Measurements from ENCODE around the gene OVCH1.

Gene OVCH1

GRCh38 chr12:29531471-29531870 is 34.0 kb upstream of the OVCH1 start:
- H3K9me2 ChIP-seq (replicated peaks; ENCODE audit: control insufficient read depth, low read length), result no peaks in the 10 kb centered on the region
- TF ChIP-seq EZH2phosphoT487 (IDR thresholded peaks at IDR 0.05; ENCODE audit: borderline replicate concordance, low read length), result no peak
- TF ChIP-seq, protein P1, sequence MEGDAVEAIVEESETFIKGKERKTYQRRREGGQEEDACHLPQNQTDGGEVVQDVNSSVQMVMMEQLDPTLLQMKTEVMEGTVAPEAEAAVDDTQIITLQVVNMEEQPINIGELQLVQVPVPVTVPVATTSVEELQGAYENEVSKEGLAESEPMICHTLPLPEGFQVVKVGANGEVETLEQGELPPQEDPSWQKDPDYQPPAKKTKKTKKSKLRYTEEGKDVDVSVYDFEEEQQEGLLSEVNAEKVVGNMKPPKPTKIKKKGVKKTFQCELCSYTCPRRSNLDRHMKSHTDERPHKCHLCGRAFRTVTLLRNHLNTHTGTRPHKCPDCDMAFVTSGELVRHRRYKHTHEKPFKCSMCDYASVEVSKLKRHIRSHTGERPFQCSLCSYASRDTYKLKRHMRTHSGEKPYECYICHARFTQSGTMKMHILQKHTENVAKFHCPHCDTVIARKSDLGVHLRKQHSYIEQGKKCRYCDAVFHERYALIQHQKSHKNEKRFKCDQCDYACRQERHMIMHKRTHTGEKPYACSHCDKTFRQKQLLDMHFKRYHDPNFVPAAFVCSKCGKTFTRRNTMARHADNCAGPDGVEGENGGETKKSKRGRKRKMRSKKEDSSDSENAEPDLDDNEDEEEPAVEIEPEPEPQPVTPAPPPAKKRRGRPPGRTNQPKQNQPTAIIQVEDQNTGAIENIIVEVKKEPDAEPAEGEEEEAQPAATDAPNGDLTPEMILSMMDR (IDR thresholded peaks at IDR 0.05; ENCODE audit: low read depth, low read length, poor library complexity, severe bottlenecking), result no peak
- H4K20me1 ChIP-seq (ENCODE audit: control insufficient read depth, insufficient read depth, low read depth, low read length), result no peaks in the 10 kb centered on the region

GRCh38 chr12:29530436-29530835 is 33.0 kb upstream of the OVCH1 start:
- Histone ChIP-seq H3K4me1 (ENCODE audit: control insufficient read depth, low read length) (no peaks in the 10 kb centered on the region), H3K4me3 (ENCODE audit: low read length) (no peak overlapping the region), H3K4me2 (ENCODE audit: low read length) (no peak overlapping the region), H4K20me1 (ENCODE audit: control insufficient read depth, insufficient read depth, low read depth, low read length) (no peaks in the 10 kb centered on the region), H3K36me3 (ENCODE audit: control insufficient read depth, low read length) (no peaks in the 10 kb centered on the region), H3K9me3 (ENCODE audit: control insufficient read depth, insufficient read depth, low read length) (no peaks in the 10 kb centered on the region), H3K9me2 (replicated peaks; ENCODE audit: control insufficient read depth, low read length) (no peaks in the 10 kb centered on the region), H3K27me3 (ENCODE audit: control insufficient read depth, low read length) (no peaks in the 10 kb centered on the region), H3K27ac (ENCODE audit: low read depth, low read length) (no peak overlapping the region), H3K79me2 (ENCODE audit: control insufficient read depth, low read length) (no peaks in the 10 kb centered on the region), H3F3A (ENCODE audit: control insufficient read depth, insufficient read depth) (no peaks in the 10 kb centered on the region)
- TF ChIP-seq EZH2phosphoT487 (IDR thresholded peaks at IDR 0.05; ENCODE audit: borderline replicate concordance, low read length), result no peak
- TF ChIP-seq, protein P1 (IDR thresholded peaks at IDR 0.05; ENCODE audit: low read depth, low read length, poor library complexity, severe bottlenecking), result no peak

More at GRCh38 chr12:29531471-29531870, 34.0 kb upstream of the OVCH1 start:
- Histone ChIP-seq H3K4me2 (ENCODE audit: low read length) (no peak overlapping the region), H3K36me3 (ENCODE audit: control insufficient read depth, low read length) (no peaks in the 10 kb centered on the region), H3K4me3 (ENCODE audit: low read length) (no peak overlapping the region), H3K4me1 (ENCODE audit: control insufficient read depth, low read length) (no peaks in the 10 kb centered on the region), H3K9me3 (ENCODE audit: control insufficient read depth, insufficient read depth, low read length) (no peaks in the 10 kb centered on the region), H3K27me3 (ENCODE audit: control insufficient read depth, low read length) (no peaks in the 10 kb centered on the region), H3K27ac (ENCODE audit: low read depth, low read length) (no peak overlapping the region), H3K79me2 (ENCODE audit: control insufficient read depth, low read length) (no peaks in the 10 kb centered on the region), H3F3A (ENCODE audit: control insufficient read depth, insufficient read depth) (no peaks in the 10 kb centered on the region)

DNA sequence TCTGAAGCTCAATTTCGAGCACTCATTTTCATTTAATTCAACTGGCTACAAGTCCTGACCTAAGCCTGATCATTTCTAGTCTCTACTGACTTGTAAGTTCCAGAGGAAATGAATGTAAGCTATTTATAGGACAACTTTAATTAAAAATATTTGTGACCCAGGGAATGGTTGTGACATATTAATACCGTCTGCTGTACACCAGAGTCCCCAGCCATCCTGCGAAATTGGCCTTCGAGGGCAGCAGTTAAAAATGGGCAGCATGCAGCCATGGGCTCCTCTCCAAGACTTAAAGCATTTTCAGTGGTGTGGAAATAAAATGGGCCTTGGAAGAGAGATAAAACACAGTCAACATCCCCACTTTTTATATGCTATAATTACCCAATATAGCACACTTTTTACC is 30.7 kb upstream of the OVCH1 start:
- Histone ChIP-seq H3K36me3 (ENCODE audit: control insufficient read depth, low read length) (no peaks in the 10 kb centered on the region), H3K4me1 (ENCODE audit: control insufficient read depth, low read length) (no peaks in the 10 kb centered on the region), H3K4me3 (ENCODE audit: low read length) (no peak overlapping the region), H3K27ac (ENCODE audit: low read depth, low read length) (no peak overlapping the region), H3K9me2 (replicated peaks; ENCODE audit: control insufficient read depth, low read length) (no peaks in the 10 kb centered on the region), H3K9me3 (ENCODE audit: control insufficient read depth, insufficient read depth, low read length) (no peaks in the 10 kb centered on the region), H3K27me3 (ENCODE audit: control insufficient read depth, low read length) (no peaks in the 10 kb centered on the region), H3F3A (ENCODE audit: control insufficient read depth, insufficient read depth) (no peaks in the 10 kb centered on the region), H4K20me1 (ENCODE audit: control insufficient read depth, insufficient read depth, low read depth, low read length) (no peaks in the 10 kb centered on the region), H3K79me2 (ENCODE audit: control insufficient read depth, low read length) (no peaks in the 10 kb centered on the region), H3K4me2 (ENCODE audit: low read length) (no peak overlapping the region)
- TF ChIP-seq, protein P1 (IDR thresholded peaks at IDR 0.05; ENCODE audit: low read depth, low read length, poor library complexity, severe bottlenecking), result no peak

GRCh38 chr12:29521951-29522350 is 24.5 kb upstream of the OVCH1 start:
- Histone ChIP-seq H3K4me1 (ENCODE audit: control insufficient read depth, low read length) (no peaks in the 10 kb centered on the region), H3K27me3 (ENCODE audit: control insufficient read depth, low read length) (no peaks in the 10 kb centered on the region; the same call in 1 of the 2 replicates), H3K36me3 (ENCODE audit: control insufficient read depth, low read length) (no peaks in the 10 kb centered on the region), H4K20me1 (ENCODE audit: control insufficient read depth, insufficient read depth, low read depth, low read length) (no peaks in the 10 kb centered on the region), H3K79me2 (ENCODE audit: control insufficient read depth, low read length) (no peaks in the 10 kb centered on the region), H3K9me3 (ENCODE audit: control insufficient read depth, insufficient read depth, low read length) (no peaks in the 10 kb centered on the region), H3F3A (ENCODE audit: control insufficient read depth, insufficient read depth) (no peaks in the 10 kb centered on the region), H3K4me2 (ENCODE audit: low read length) (no peak overlapping the region), H3K9me2 (replicated peaks; ENCODE audit: control insufficient read depth, low read length) (no peaks in the 10 kb centered on the region), H3K27ac (ENCODE audit: low read depth, low read length) (no peak overlapping the region), H3K4me3 (ENCODE audit: low read length) (no peak overlapping the region)
- TF ChIP-seq, protein P1 (IDR thresholded peaks at IDR 0.05; ENCODE audit: low read depth, low read length, poor library complexity, severe bottlenecking), result no peak
- no peak for TF ChIP-seq EZH2phosphoT487 (IDR thresholded peaks at IDR 0.05; ENCODE audit: borderline replicate concordance, low read length)
